SK-N-SH (cell line): Measurements from ENCODE around the gene OSBPL8. TPM values are rescaled to one million over a fixed set of nuclear protein-coding genes. Genes with fewer than 3 reads are reported as not detected.
A peak's percentile ranks its signal among the peaks of the same experiment; 100 is the strongest.

Experiments
- CTCF ChIA-PET: fragments of 300-600, 350-600 bp; formaldehyde crosslinking; extraction: SDS; loops from one replicate; lab custom pipeline; 2021; lab: Yijun Ruan, JAX
- POLR2A ChIA-PET: fragments of 350-600 bp; sonication (Branson Sonifier 250); formaldehyde crosslinking; extraction: SDS; loops from one replicate; lab custom pipeline; 2020; ENCODE audit warnings: antibody characterized with exemption, inconsistent platforms; lab: Yijun Ruan, JAX
- DNase-seq: peaks from one replicate; pipeline ENCODE4 v3.0.0; 2012
- H2AFZ ChIP-seq: fragments of 200-600 bp; sonication (generic); 2 replicates; pipeline ENCODE4 v1.8.1; 2016; ENCODE audit warnings: antibody characterized with exemption, mild to moderate bottlenecking, low read depth
- H3F3A ChIP-seq: fragments of 200-600 bp; sonication (generic); replicated peaks from 2 replicates; pipeline ENCODE3; 2016; ENCODE audit warnings: antibody characterized with exemption, mild to moderate bottlenecking; ENCODE audit not compliant: insufficient read depth
- H3K27ac ChIP-seq, 2 experiments: fragments of 200-500 bp in 1 of 2; fragments of 200-600 bp in 1 of 2; sonication (Bioruptor generic) in 1 of 2; sonication (generic), shearing (Covaris generic) in 1 of 2; 2 replicates each; pipeline versions ENCODE4 v1.5.1 to v1.6.1; 2014 to 2016; ENCODE audit warnings: low read depth in 2 of 2, inconsistent platforms in 1 of 2, low read length in 1 of 2, mild to moderate bottlenecking in 1 of 2, mixed read lengths in 1 of 2
- H3K27me3 ChIP-seq: fragments of 200-600 bp; sonication (generic), shearing (Covaris generic); 2 replicates; pipeline ENCODE4 v1.6.1; 2016; ENCODE audit warnings: mixed run types; ENCODE audit not compliant: insufficient read depth
- H3K36me3 ChIP-seq, 2 experiments: fragments of 200-500 bp in 1 of 2; fragments of 200-600 bp in 1 of 2; sonication (Bioruptor generic) in 1 of 2; sonication (generic) in 1 of 2; replicated peaks in 1 of 2; 2 replicates each; pipeline versions ENCODE3 to v1.5.1; 2014 to 2016; ENCODE audit warnings: low read length in 1 of 2, mild to moderate bottlenecking in 1 of 2; ENCODE audit not compliant: insufficient read depth in 2 of 2, control insufficient read depth in 1 of 2
- H3K4me1 ChIP-seq, 2 experiments: fragments of 200-500 bp in 1 of 2; fragments of 200-600 bp in 1 of 2; sonication (Bioruptor generic) in 1 of 2; sonication (generic), shearing (Covaris generic) in 1 of 2; 2 replicates each; pipeline versions ENCODE4 v1.5.1 to v1.6.1; 2014 to 2016; ENCODE audit warnings: low read depth in 1 of 2, low read length in 1 of 2, mixed run types in 1 of 2; ENCODE audit not compliant: insufficient read depth in 2 of 2, control insufficient read depth in 1 of 2
- H3K4me2 ChIP-seq: fragments of 200-600 bp; sonication (generic), shearing (Covaris generic); 2 replicates; pipeline ENCODE4 v1.6.1; 2017; ENCODE audit warnings: mixed run types
- H3K4me3 ChIP-seq, 2 experiments: fragments of 200-500 bp in 1 of 2; fragments of 200-600 bp in 1 of 2; sonication (Bioruptor generic) in 1 of 2; sonication (generic), shearing (Covaris generic) in 1 of 2; 2 replicates each; pipeline versions ENCODE4 v1.5.1 to v1.8.1; 2014 to 2016; ENCODE audit warnings: low read depth in 2 of 2, inconsistent platforms in 1 of 2, low read length in 1 of 2, mild to moderate bottlenecking in 1 of 2, mixed read lengths in 1 of 2, moderate library complexity in 1 of 2
- H3K79me2 ChIP-seq: fragments of 200-600 bp; sonication (generic); 2 replicates; pipeline ENCODE4 v1.8.1; 2017; ENCODE audit warnings: mild to moderate bottlenecking; ENCODE audit not compliant: insufficient read depth
- H3K9ac ChIP-seq: fragments of 200-600 bp; sonication (generic); 2 replicates; pipeline ENCODE4 v1.6.1; 2017; ENCODE audit warnings: mixed run types
- H3K9me2 ChIP-seq: fragments of 200-600 bp; sonication (generic); 2 replicates; pipeline ENCODE4 v1.6.1; 2017; ENCODE audit warnings: mixed run types
- H3K9me3 ChIP-seq: fragments of 200-600 bp; sonication (generic); 2 replicates; pipeline ENCODE4 v1.6.1; 2017; ENCODE audit warnings: mixed run types, mild to moderate bottlenecking, moderate library complexity
- H4K20me1 ChIP-seq: fragments of 200-600 bp; sonication (generic); 2 replicates; pipeline ENCODE4 v1.6.1; 2017; ENCODE audit warnings: mild to moderate bottlenecking, mixed run types; ENCODE audit not compliant: insufficient read depth
- GATA2 ChIP-seq: sonication (generic); formaldehyde crosslinking; IDR thresholded peaks from 2 replicates; pipeline ENCODE4 v1.5.0; 2020; ENCODE audit warnings: mild to moderate bottlenecking, missing genetic modification reagents
- RFX5 ChIP-seq: IDR thresholded peaks from 2 replicates; pipeline ENCODE4 v1.6.1; 2012; ENCODE audit warnings: mild to moderate bottlenecking, improper control_type of control experiment, low read length
- TAF1 ChIP-seq: IDR thresholded peaks from 2 replicates; pipeline ENCODE4 v1.6.1; 2012; ENCODE audit warnings: low read depth, mild to moderate bottlenecking, low read length, moderate library complexity, borderline replicate concordance
- USF2 ChIP-seq: fragments of 150-350 bp; IDR thresholded peaks from 2 replicates; pipeline ENCODE4 v1.6.1; 2017; ENCODE audit warnings: antibody characterized with exemption, low read length, low read depth, borderline replicate concordance
- YY1 ChIP-seq: IDR thresholded peaks from 2 replicates; pipeline ENCODE4 v1.4.0; 2012; ENCODE audit warnings: low read depth, mild to moderate bottlenecking
- ZBTB33 ChIP-seq: IDR thresholded peaks from 2 replicates; pipeline ENCODE4 v1.4.0; 2012; ENCODE audit warnings: low read depth, borderline replicate concordance
- WGBS: methylation state at CpG from one replicate; pipeline ENCODE4 v1.1.6; 2017; ENCODE audit warnings: low lambda C conversion rate; 5-methylcytosine and 5-hydroxymethylcytosine counted together
- polyA plus RNA-seq, 3 experiments: library from polyadenylated mRNA; depleted of rRNA; stranded (reverse); fragments of >200 nt; gene quantifications; 2 replicates each; pipeline ENCODE4 v1.2.3, GENCODE V29; 2012

OSBPL8 gene
- polyA plus RNA-seq, 1 of the 3 experiments (the other 2 are of a cell fraction) = 10.6 TPM

GRCh38 chr12:76558684-76559399 lies 729 bp downstream of the OSBPL8 start (continued):
- no peak for TF ChIP-seq ZBTB33

- no peak overlapping the region for H3K4me3 ChIP-seq
- H3K9me2 ChIP-seq = no peaks in the 10 kb centered on the region
These were observed 3.2 kb downstream of the OSBPL8 start for GRCh38 chr12:76556368-76556767.

GRCh38 chr12:76555797-76556196 lies 3.8 kb downstream of the OSBPL8 start:
- Histone ChIP-seq H3K36me3 (no peaks in the 10 kb centered on the region), H3K9ac (no peak overlapping the region), H3K4me3 (no peak overlapping the region), H4K20me1 (no peaks in the 10 kb centered on the region; the same call in 1 of the 2 replicates), H3K9me2 (no peaks in the 10 kb centered on the region), H3K9me3 (no peaks in the 10 kb centered on the region), H3K4me2 (peak overlapping the region; percentile 91; the same call in 1 of the 2 replicates), H3K27me3 (no peaks in the 10 kb centered on the region), H3K79me2 (peaks cover 86% of the 10 kb centered on the region), H3F3A (peaks cover 15% of the 10 kb centered on the region), H3K27ac (peak overlapping the region; percentile 48 to 84), H2AFZ (no peak overlapping the region), H3K4me1 (peaks cover 17 to 20% of the 10 kb centered on the region in 2 experiments; a peak in 3 of 4 replicates)
- ChIA-PET POLR2A (no interaction called here), CTCF (interaction anchor here (0.6 kb wide), 1 partner anchor 265 kb away, joined by 3 read pairs; no protein-coding TSS in a partner anchor)
- no peak for TF ChIP-seq RFX5
- DNase-seq = no peak
- 90% methylated on average over 2 of the region's 2 CpGs for WGBS

More at GRCh38 chr12:76556368-76556767, 3.2 kb downstream of the OSBPL8 start:
- DNase-seq = no peak
- 100% methylated on average over 4 of the region's 4 CpGs for WGBS
- Histone ChIP-seq H3K4me2 (peak overlapping the region; percentile 91; the same call in 1 of the 2 replicates), H3K36me3 (no peaks in the 10 kb centered on the region), H2AFZ (no peak overlapping the region), H3K27me3 (no peaks in the 10 kb centered on the region), H4K20me1 (no peaks in the 10 kb centered on the region; the same call in 1 of the 2 replicates), H3K27ac (peak overlapping the region in 1 of 2 experiments; percentile 48; a peak in 1 of 4 replicates), H3K9me3 (no peaks in the 10 kb centered on the region), H3K4me1 (peaks cover 17 to 20% of the 10 kb centered on the region in 2 experiments; a peak in 3 of 4 replicates), H3K9ac (no peak overlapping the region), H3F3A (peaks cover 15% of the 10 kb centered on the region), H3K79me2 (peaks cover 81% of the 10 kb centered on the region)
- CTCF ChIA-PET = no interaction called here
- no peak for TF ChIP-seq TAF1
- no peak for TF ChIP-seq GATA2
- no peak for TF ChIP-seq RFX5
- no peak for TF ChIP-seq USF2
- no peak for TF ChIP-seq YY1
- POLR2A ChIA-PET = no interaction called here
